ENCODE results near the gene SRBD1. TPM values are rescaled to one million over a fixed set of nuclear protein-coding genes. Genes with fewer than 3 reads are reported as not detected.

SRBD1 gene
- polyA plus RNA-seq, 1 experiment: 8.7 TPM

- Histone ChIP-seq H3K27me3 (ENCODE audit: control insufficient read depth, insufficient read depth, low read length) (no peaks in the 10 kb centered on the region), H3K9me3 (ENCODE audit: control insufficient read depth, insufficient read depth, low read length) (no peaks in the 10 kb centered on the region), H3K27ac (ENCODE audit: low read depth, low read length) (no peak overlapping the region), H3K4me3 (ENCODE audit: low read depth, low read length) (no peak overlapping the region)
- DNase-seq (ENCODE audit: low read depth, low spot score): no peak
- TF ChIP-seq, protein P1, sequence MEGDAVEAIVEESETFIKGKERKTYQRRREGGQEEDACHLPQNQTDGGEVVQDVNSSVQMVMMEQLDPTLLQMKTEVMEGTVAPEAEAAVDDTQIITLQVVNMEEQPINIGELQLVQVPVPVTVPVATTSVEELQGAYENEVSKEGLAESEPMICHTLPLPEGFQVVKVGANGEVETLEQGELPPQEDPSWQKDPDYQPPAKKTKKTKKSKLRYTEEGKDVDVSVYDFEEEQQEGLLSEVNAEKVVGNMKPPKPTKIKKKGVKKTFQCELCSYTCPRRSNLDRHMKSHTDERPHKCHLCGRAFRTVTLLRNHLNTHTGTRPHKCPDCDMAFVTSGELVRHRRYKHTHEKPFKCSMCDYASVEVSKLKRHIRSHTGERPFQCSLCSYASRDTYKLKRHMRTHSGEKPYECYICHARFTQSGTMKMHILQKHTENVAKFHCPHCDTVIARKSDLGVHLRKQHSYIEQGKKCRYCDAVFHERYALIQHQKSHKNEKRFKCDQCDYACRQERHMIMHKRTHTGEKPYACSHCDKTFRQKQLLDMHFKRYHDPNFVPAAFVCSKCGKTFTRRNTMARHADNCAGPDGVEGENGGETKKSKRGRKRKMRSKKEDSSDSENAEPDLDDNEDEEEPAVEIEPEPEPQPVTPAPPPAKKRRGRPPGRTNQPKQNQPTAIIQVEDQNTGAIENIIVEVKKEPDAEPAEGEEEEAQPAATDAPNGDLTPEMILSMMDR (IDR thresholded peaks at IDR 0.05; ENCODE audit: low read depth, low read length): no peak
- ChIA-PET POLR2A (no interaction called here), CTCF (no interaction called here)
These were observed 188.1 kb downstream of the SRBD1 start for GRCh38 chr2:45422921-45423320.

DNA sequence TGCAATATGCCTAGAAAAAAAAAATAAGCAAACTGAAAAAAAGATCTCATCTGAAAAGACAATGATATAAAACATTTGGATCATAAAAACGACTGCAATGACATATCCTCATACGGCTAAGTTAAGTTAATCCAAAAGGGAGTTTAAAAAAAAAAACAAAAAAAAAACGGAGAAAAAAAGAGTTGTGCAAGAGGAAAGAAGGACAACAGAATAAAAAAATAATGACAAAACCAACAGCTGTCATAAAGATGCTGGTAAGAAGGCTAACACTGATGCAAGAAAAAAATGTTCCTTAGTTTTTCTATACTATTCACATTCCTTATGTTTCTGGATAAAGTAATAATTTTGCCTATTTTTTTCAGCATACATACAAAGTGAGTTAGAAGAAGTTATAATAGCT lies 192.5 kb downstream of the SRBD1 start:
- no peak overlapping the region for H3K27ac ChIP-seq (ENCODE audit: low read depth, low read length)
- H3K4me3 ChIP-seq (ENCODE audit: low read depth, low read length): no peak overlapping the region
- TF ChIP-seq, protein P1 (IDR thresholded peaks at IDR 0.05; ENCODE audit: low read depth, low read length): no peak
- H3K27me3 ChIP-seq (ENCODE audit: control insufficient read depth, insufficient read depth, low read length): no peaks in the 10 kb centered on the region
- no peaks in the 10 kb centered on the region for H3K9me3 ChIP-seq (ENCODE audit: control insufficient read depth, insufficient read depth, low read length)
- DNase-seq (ENCODE audit: low read depth, low spot score): no peak
- CTCF ChIA-PET: interaction anchor here (0.6 kb wide), 1 partner anchor 436 kb away, joined by 3 read pairs; no protein-coding TSS in a partner anchor
- POLR2A ChIA-PET: interaction anchor here (1.7 kb wide), 1 partner anchor 16 kb away, joined by 6 read pairs; no protein-coding TSS in a partner anchor

DNA sequence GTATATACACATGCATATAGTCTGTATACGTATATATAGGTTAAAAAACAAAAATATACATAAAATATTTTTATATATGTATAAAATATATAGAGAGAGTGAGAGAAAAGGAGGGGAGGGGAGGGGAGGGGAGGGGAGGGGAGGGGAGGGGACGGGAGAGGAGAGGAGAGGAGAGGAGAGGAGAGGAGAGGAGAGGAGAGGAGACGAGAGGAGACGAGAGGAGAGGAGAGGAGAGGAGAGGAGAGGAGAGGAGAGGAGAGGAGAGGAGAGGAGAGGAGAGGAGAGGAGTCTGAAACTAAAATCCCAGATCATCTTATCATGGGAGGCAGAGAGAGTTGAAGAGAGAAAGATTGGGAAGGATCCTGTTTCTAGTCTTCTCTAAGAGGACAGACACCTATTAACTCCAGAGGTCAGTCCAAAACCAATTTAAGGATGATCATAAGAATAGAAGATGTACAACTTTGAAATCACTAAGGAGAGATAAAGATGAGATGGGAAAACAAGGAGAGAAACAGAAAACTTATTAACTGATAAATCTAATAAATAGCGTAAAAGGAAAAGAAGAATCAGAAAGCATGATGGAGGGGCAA lies 195.4 kb downstream of the SRBD1 start:
- Histone ChIP-seq H3K27me3 (ENCODE audit: control insufficient read depth, insufficient read depth, low read length) (no peaks in the 10 kb centered on the region), H3K4me3 (ENCODE audit: low read depth, low read length) (no peak overlapping the region), H3K9me3 (ENCODE audit: control insufficient read depth, insufficient read depth, low read length) (no peaks in the 10 kb centered on the region), H3K27ac (ENCODE audit: low read depth, low read length) (no peak overlapping the region)
- DNase-seq (ENCODE audit: low read depth, low spot score): no peak
- TF ChIP-seq, protein P1 (IDR thresholded peaks at IDR 0.05; ENCODE audit: low read depth, low read length): no peak
- ChIA-PET CTCF (no interaction called here), POLR2A (no interaction called here)

DNA sequence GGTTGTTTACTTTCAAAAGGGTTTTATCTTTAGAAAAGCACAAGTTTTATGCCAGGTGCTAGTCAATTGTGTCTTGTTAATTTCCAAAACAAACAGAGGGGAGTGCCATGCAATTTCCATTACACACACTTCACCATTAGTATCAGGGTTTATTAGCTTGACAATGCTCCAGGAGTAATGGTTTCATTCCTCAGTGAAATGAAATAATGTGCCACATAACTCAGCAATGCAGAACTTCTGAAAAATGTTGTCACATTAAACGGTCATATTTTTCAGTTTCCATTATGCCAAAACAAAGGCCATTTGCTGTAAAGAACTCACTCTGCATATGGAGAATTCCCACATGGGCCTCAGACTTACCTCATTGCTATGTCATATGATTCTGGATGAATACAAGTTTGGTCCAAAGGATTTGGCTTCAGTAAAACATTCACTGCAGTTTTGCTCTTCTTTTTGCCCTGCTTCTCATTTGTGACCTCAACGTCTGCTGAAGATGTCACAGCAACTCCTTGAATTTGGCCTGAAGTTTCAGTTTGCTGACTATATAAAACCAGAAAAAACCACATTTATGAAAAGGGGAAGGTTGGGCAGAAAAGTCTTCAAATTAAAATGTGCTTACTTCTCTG lies 198.2 kb downstream of the SRBD1 start:
- ChIA-PET CTCF (interaction anchor here (0.7 to 1.8 kb wide), 3 partner anchors 23 to 81 kb away, joined by 3 to 5 read pairs (median 5); no protein-coding TSS in a partner anchor), POLR2A (no interaction called here)
- no peak for DNase-seq (ENCODE audit: low read depth, low spot score)
- H3K4me3 ChIP-seq (ENCODE audit: low read depth, low read length): no peak overlapping the region
- no peaks in the 10 kb centered on the region for H3K9me3 ChIP-seq (ENCODE audit: control insufficient read depth, insufficient read depth, low read length)
- no peaks in the 10 kb centered on the region for H3K27me3 ChIP-seq (ENCODE audit: control insufficient read depth, insufficient read depth, low read length)
- TF ChIP-seq, protein P1 (IDR thresholded peaks at IDR 0.05; ENCODE audit: low read depth, low read length): no peak
- H3K27ac ChIP-seq (ENCODE audit: low read depth, low read length): no peak overlapping the region

DNA sequence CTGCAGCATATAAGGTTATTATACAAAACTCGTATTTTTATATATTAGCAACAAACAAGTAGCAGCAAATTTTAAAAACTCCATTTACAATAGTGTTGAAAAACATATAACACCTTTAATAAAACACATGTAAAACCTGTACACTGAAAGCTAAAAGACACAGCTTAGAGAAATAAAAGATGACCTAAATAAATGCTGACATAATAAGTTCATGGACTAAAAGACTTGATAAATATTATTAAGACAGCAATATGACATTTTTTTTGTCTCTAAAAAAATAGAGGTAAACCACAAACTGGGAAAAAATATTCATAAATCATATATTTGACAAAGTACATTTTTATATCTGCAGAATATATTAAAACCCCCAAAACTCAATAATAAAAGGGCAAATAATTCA lies 201.4 kb downstream of the SRBD1 start:
- Histone ChIP-seq H3K27me3 (ENCODE audit: control insufficient read depth, insufficient read depth, low read length) (no peaks in the 10 kb centered on the region), H3K4me3 (ENCODE audit: low read depth, low read length) (no peak overlapping the region), H3K27ac (ENCODE audit: low read depth, low read length) (no peak overlapping the region), H3K9me3 (ENCODE audit: control insufficient read depth, insufficient read depth, low read length) (no peaks in the 10 kb centered on the region)
- ChIA-PET CTCF (no interaction called here), POLR2A (no interaction called here)
- no peak for DNase-seq (ENCODE audit: low read depth, low spot score)
- TF ChIP-seq, protein P1 (IDR thresholded peaks at IDR 0.05; ENCODE audit: low read depth, low read length): no peak
